Neural cell (in vitro differentiated cells): ENCODE measurements around the gene PIGS.

Experiments
- CTCF ChIP-seq: fragments of 450-650 bp; IDR thresholded peaks from 2 replicates; pipeline ENCODE4 v1.5.1; 2014; ENCODE audit warnings: antibody characterized with exemption, mild to moderate bottlenecking, moderate library complexity; ENCODE audit not compliant: poor library complexity, severe bottlenecking
- EP300 ChIP-seq: fragments of 450-650 bp; conservative IDR thresholded peaks from 2 replicates; pipeline ENCODE4 v1.6.1; 2014; ENCODE audit warnings: antibody characterized with exemption, mild to moderate bottlenecking, moderate library complexity; ENCODE audit not compliant: poor library complexity, severe bottlenecking
- POLR2AphosphoS5 ChIP-seq: IDR thresholded peaks from 2 replicates; pipeline ENCODE4 v1.6.1; 2012

GRCh38 chr17:28537219-28537610 is 34.1 kb downstream of the PIGS start:
- TF ChIP-seq CTCF (no peak), POLR2AphosphoS5 (no peak), EP300 (no peak)
